GM11168 (cell line): ENCODE measurements around the gene GNG12.

ENCODE experiments used
- in situ Hi-C: fragments of 300-500 bp; cut with MboI; formaldehyde crosslinking; loops from one replicate; pipeline ENCODE4 v1.12.0; 2022; ENCODE audit warnings: low sequenced_read_pairs; ENCODE audit not compliant: unreplicated experiment

Gene GNG12

GRCh38 chr1:67843746-67844145, 10.5 kb upstream of the GNG12 start:
- in situ Hi-C loops, result no loop called here

- in situ Hi-C loops, result no loop called here
Observed at GRCh38 chr1:67843331-67843730, 10.1 kb upstream of the GNG12 start.

- in situ Hi-C loops, result no loop called here
Observed at GRCh38 chr1:67840449-67840848, 7.2 kb upstream of the GNG12 start.

- in situ Hi-C loops, result no loop called here
Observed at GRCh38 chr1:67839826-67840225, 6.6 kb upstream of the GNG12 start.

- in situ Hi-C loops, result no loop called here
Observed at GRCh38 chr1:67838180-67838910, 5.1 kb upstream of the GNG12 start.

- in situ Hi-C loops, result no loop called here
Observed at GRCh38 chr1:67836769-67837168, 3.5 kb upstream of the GNG12 start.

GRCh38 chr1:67835663-67836452, 2.6 kb upstream of the GNG12 start:
- in situ Hi-C loops, result no loop called here

GRCh38 chr1:67834246-67834877, 1.1 kb upstream of the GNG12 start:
- in situ Hi-C loops, result no loop called here

GRCh38 chr1:67833602-67833940, 304 bp upstream of the GNG12 start:
- in situ Hi-C loops, result no loop called here

GRCh38 chr1:67831850-67832513, 1.3 kb downstream of the GNG12 start:
- in situ Hi-C loops, result no loop called here

GRCh38 chr1:67830928-67831830, 2.1 kb downstream of the GNG12 start:
- in situ Hi-C loops, result no loop called here

- in situ Hi-C loops, result no loop called here
Observed at GRCh38 chr1:67830226-67830625, 3.0 kb downstream of the GNG12 start.

- in situ Hi-C loops, result no loop called here
Observed at GRCh38 chr1:67827688-67828087, 5.6 kb downstream of the GNG12 start.

GRCh38 chr1:67825591-67825990, 7.7 kb downstream of the GNG12 start:
- in situ Hi-C loops, result no loop called here

GRCh38 chr1:67824766-67825165, 8.5 kb downstream of the GNG12 start:
- in situ Hi-C loops, result no loop called here

GRCh38 chr1:67823615-67824014, 9.7 kb downstream of the GNG12 start:
- in situ Hi-C loops, result no loop called here

GRCh38 chr1:67821263-67821662, 12.0 kb downstream of the GNG12 start:
- in situ Hi-C loops, result no loop called here

GRCh38 chr1:67818725-67819301, 14.5 kb downstream of the GNG12 start:
- in situ Hi-C loops, result no loop called here

GRCh38 chr1:67818162-67818561, 15.1 kb downstream of the GNG12 start:
- in situ Hi-C loops, result no loop called here

- in situ Hi-C loops, result no loop called here
Observed at GRCh38 chr1:67817319-67817718, 15.9 kb downstream of the GNG12 start.
